GM03348 (cell line): Measurements from ENCODE around the gene DNA2.

Source experiments
- DNase-seq: peaks from one replicate; pipeline ENCODE4 v3.0.0; 2012; ENCODE audit warnings: low spot score

DNA2 gene

DNA sequence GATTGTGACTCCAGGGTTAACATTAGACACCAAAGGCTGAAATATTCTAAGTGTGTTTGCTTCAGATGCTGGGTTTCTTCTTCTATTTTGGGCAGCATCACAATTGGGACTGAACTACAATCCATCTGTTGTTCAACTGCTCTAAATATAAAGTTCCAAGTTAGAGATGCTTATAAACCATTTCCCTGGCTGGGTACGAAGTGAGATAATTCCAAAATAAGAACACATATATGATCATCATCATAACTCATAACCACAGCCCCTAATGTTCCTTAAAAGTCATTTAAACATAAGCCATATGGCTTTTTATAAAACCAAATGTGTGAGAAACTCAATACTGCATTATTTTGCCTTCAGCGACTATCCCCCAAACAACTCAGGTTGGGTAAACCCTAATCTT lies 28.8 kb downstream of the DNA2 start:
- no peak for DNase-seq

- no peak for DNase-seq
Measured at GRCh38 chr10:68440898-68441297, 30.9 kb downstream of the DNA2 start.

DNA sequence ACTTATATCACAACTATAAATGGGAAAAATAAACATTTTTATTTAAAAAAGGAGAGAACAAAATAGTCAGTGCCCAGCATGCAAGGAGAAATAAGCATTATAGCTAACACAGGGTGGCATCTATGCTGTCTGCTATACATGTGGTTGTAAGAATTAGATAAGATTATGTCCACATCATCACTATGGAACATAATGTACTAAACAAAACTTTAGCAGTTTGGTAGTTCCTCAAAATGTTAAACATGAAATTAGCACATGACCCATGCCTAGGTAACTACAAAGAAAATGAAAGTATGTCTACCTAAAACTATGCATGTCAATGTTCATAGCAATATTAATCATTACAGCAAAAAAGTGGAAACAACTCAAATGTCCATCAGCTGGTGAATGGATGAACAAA lies 36.0 kb downstream of the DNA2 start:
- DNase-seq, result no peak

DNA sequence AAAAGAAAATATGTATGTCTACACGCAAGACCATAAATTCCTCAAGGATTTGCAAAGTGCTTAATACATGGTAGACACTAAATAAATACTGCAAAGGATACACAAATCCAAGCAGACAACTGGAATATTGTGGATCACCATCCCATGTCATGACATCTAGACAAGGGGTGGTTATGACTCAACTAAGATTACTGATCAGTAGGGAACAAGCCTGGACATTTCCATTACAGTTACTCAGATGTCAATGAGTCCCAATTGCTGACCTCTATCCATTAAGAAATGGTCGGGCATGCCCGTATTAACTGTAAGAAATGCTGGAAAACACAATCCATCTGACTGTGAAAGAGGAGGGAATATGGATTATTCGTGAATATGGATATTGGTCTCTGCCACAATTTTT lies 37.1 kb downstream of the DNA2 start:
- DNase-seq, result no peak

DNA sequence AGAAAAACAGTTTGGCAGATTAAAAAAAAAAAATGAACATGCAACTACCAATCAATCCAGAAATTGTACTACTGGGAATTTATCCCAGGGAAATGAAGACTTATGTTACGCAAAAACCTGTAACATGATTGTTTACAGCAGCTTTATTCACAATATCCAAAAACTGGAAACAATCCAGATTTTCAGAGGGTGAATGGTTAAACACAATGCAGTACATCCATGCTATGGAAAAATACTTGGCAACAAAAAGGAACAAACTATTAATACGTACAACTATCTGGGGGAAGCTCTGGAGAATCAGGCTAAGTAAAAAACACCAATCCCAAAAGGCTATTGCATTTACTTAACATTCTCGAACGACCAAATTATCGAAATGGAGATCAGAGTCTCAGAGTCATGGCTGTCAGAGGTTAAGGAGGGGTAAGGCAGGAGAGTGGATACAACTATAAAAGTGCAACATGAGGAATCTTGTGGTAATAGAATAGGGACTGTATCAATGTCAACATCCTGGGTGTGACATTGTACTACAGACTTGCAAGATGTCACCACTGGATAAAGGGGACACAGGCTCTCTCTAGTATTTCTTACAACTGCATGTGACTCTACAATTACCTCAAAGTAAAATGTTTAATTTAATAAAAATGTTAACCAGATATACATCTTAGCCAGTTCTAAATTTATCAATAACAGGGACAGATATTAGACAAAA lies 43.2 kb downstream of the DNA2 start:
- DNase-seq, result no peak

- DNase-seq, result no peak
Measured at GRCh38 chr10:68424454-68425014, 47.2 kb downstream of the DNA2 start.

DNA sequence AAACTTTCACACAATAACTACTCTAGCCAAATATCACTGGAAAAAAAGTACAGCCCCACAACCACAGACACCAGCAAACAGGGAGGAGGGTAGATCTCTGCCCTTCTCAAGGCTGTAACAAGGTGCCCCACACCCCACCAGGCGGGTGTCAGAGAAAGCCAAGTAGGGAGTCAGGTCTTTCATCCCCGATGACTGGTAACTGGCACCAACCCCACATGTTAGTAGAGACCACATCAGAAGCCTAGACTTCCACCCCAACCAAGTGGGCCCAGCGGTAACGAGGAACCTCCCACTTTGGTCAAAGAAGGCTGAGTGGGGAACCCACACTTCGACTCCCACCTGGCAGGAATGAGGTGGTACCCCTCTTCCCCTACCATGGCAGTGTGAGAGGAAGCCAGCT lies 48.3 kb downstream of the DNA2 start:
- DNase-seq, result no peak

DNA sequence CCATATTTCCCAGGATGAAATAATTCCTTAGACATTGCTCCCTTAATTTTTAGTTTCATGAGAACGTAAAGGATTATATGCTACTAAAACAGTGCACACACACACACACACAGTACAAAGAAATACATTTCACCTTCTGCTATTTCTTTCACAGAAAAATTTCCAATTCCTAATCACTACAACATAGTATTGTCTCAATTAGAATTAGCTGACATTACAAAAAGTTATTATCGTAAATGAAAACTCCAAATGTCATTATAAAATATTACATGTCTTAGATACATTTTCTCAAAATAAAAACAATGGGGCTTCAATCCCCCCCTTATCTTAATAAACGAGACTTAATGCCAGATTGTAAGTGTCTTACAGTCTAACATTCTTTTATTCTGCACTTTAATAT lies 52.4 kb downstream of the DNA2 start:
- DNase-seq, result no peak

DNA sequence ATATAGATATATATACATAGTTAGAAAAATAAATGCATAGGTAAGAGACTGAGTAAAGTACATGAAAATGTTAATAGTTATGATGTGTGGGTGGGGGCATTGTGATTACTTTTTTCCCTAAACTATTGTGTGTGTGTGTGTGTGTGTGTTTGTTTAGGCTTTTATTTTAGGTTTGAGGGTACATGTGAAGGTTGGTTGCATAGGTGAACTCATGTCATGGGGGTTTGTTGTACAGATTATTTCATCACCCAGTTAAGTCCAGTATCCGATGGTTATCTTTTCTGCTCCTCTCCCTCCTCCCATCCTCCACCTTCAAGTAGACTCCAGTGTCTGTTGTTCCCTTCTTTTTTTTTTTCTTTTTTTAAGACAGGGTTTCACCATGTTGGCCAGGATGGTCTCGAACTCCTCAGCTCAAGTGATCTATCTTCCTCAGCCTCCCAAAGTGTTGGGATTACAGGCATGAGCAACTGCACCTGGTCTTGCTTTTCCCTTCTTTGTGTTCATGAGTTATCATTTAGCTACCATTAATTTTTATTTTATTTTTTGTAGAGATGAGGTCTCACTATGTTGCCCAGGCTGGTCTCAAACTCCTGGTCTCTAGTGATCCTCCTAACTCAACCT lies 62.8 kb downstream of the DNA2 start:
- DNase-seq, result no peak

DNA sequence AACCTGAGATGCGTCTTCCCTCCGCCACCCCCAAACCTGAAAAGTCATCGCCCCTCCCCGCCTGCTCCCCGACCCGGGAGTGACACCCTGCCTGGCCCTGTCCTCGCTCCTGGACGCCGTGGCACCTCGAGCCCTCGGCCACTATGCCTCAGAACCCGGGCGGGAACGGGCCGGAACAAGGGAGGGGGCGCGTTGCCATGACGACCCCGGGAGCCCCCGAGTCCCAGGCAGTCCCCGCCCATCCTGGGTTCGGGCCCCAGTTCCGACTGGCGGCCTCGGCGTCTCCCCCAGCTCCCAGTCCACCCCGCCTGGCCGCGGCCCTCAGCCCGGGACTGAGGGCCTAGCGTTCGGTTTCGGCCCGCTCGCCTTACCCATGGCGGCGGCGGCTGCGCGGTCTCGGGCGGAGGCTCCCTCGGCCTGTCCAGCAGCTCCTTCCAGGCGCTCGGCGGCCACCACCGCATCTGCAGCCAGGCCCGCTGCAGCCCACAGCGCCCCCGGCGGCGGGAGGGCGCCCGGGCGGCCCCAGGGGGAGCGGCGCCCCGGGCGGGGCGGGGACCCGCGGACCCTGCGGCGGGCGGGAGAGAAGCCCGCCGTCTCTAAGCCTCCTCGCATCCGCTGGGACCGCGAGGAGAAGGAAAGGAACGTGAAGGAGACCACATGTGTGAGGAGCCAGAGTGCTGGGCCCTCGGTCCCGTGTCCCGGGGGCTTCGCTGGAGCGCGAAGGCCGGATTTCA lies 64.8 kb downstream of the DNA2 start, which contains the start of gene RUFY2:
RUFY2 (minus strand) TSS at position 463 of the 734 bp plus-strand sequence; CDS start at position 375, 88 bp downstream.
- peak; percentile 98 for DNase-seq

DNA sequence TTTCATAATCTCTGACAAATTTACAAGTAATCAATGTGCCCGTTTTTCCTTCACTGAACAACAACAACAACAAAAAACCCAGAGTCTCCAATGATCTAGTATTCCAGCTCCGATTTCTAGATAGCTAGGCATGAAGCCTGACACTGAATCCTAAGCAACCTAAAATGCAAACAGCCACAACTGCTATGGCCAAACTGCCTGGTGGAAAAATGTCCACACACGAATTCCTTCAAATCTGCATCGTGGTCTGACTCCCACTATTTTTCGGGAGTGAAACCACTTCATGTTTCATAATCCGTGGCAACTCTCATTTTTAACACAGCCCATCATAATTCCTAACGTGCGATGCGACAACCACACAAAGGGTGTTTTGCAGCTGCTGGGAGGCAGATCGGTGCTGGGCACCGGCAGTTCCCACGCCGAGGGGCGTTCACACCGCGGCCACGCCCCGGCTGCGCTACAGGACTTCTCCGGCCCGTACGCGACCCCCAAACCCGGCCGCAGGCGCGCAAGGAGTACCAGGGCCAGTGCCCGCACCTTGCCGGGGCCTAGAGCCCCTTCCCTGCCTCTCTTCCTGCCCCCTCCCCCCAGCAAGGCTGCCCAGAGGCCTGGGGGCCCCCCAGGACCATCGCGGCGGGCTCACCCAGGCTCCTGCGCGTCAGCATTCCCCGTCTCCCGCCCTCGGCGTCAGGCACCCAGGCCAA lies 65.5 kb downstream of the DNA2 start:
- DNase-seq, result peak; percentile 86

DNA sequence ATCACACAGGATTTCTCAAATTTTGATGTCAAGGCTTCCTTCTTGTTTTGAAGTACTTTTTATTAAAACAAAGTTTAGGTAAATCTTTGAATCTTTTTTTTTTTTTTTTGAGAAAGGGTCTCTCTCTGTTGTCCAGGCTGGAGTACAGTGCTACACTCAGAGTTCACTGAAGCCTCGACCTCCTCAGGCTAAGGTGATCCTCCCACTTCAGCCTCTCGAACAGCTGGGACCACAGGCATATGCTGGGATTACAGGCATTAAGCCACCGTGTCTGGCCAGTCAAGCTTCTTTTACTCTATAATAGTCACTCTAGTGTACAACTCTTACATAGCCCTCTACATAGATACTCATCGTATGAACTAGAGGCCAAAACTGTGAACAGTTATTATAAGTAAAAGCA lies 68.1 kb downstream of the DNA2 start:
- DNase-seq, result no peak

DNA sequence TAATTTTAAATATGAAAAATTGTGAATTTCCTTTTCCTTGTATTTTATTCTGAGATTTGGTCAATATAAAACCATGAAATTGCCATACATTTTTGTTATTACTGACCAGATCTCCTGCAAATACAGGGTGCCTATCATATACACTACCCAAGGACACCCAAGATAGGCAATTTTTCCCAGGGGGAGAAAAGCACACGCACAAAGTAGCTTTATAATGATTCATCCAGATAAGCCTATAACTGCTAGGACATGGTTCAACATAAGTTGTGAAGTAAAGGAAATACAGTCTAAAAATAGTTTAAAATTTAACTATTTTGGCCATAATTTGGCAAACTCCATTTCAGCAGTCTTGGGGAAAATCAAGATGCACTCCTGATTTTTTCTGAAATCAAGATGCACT lies 69.5 kb downstream of the DNA2 start:
- DNase-seq, result no peak

DNA sequence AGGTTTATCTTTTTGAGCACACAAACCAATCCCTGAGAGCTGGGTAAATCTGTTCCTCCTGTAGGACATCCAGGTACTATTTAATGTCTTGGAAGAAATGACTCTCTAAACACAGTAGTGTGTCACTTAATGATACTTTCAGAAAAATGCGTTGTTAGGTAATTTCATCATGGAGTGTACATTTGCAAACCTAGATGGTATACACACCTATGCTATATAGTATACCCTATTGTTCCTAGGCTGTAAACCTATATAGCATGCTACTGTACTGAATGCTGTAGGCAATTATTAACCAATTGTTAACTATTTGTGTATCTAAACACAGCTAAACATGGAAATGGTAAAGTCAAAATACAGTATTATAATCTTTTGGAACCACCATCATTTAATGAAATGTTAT lies 74.8 kb downstream of the DNA2 start:
- DNase-seq, result no peak

- DNase-seq, result no peak
Measured at GRCh38 chr10:68385740-68386139, 86.0 kb downstream of the DNA2 start.

GRCh38 chr10:68371604-68372003 lies 100.2 kb downstream of the DNA2 start:
- DNase-seq, result no peak

- no peak for DNase-seq
Measured at GRCh38 chr10:68367121-68367520, 104.7 kb downstream of the DNA2 start.

DNA sequence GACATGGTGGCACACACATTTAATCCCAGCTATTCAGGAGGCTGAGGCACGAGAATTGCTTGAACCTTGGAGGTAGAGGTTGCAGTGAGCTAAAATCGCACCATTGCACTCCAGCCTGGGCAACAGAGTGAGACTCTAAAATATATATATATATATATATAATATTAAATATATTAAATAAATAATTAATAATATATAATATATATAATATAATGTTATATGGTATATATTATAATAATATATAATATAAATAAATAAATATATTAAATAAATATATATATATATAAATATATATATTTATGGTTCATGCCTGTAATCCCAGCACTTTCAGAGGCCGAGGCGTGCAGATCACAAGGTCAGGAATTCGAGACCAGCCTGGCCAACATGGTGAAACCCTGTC lies 105.2 kb downstream of the DNA2 start:
- no peak for DNase-seq

DNA sequence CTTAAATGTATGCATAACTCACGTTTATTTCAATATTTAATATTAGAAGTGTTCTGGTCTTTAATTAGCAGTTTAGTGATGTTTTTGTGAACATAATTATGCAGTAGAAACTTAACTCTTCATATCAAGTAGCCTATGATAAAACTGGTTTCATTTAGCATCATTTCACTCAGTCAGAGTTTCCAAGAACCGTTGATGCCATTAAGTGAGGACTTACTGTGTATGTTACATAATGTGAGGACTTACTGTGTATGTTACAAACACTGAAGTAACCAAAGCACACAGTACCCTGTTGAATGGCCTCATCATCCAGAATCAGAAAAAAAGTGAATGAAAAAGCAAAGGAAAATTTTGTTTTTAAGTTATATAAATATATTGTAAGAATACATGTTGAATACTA lies 106.2 kb downstream of the DNA2 start:
- no peak for DNase-seq

DNA sequence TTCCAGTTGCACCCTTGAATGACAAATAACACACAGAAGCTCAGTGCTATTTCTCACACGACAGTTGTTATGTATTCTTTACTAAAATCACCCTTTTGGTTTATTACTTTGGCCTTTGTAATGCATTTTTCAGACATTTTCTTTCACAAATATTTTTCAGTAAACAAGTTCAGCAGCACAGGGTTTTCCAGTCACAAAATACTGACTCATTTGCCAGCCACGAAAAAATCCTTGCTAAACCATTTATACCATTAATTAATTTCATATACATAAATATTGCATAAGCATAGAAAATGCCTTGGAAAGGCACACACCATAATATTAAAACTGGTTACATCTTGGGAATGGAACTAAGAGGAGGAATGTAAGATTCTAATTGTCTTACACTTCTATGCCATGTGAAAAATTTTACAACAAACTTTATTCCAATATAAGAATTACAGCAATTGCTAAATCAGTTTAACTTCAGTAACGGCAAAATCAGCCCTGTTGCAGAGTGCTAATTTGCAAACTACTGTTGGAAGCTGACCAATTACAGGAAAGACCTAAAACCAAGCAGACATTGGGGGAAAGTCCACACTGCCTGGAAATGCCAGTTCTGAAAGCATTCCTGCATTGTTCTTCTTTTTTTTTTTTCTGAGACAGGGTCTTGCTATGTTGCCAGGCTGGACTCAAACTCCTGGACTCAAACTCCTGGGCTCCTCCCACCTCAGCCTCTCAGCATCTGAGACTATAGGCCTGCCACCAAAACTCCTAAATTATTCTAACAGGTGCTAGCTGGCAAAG lies 107.5 kb downstream of the DNA2 start:
- no peak for DNase-seq
